Measurements from ENCODE around the gene AKAP6. TPM values are rescaled to one million over a fixed set of nuclear protein-coding genes. Genes with fewer than 3 reads are reported as not detected.

The AKAP6 gene
- total RNA-seq, 1 experiment from 2014 or later: 40.6 TPM

GRCh38 chr14:32620724-32621123 lies 291.6 kb downstream of the AKAP6 start:
- DNase-seq (ENCODE audit: low read depth): no peak

DNA sequence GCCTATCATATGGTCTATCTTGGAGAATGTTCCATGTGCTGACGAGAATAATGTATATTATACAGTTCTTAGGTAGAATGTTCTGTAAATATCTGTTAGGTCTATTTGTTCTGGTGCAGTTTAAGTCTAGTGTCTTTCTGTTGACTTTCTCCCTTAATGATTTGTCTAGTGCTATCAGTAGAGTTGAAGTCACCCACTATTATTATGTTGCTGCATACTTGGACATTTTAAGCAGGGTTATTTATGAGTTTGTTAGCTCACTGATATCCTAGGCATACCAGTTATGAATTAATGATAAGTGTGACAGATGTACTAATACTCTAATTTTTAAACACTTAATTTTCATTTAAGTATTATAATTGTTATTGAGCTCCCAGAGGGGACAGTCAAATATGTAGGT lies 292.5 kb downstream of the AKAP6 start:
- no peak for DNase-seq (ENCODE audit: low read depth)

GRCh38 chr14:32622742-32623141 lies 293.6 kb downstream of the AKAP6 start:
- no peak for DNase-seq (ENCODE audit: low read depth)

DNA sequence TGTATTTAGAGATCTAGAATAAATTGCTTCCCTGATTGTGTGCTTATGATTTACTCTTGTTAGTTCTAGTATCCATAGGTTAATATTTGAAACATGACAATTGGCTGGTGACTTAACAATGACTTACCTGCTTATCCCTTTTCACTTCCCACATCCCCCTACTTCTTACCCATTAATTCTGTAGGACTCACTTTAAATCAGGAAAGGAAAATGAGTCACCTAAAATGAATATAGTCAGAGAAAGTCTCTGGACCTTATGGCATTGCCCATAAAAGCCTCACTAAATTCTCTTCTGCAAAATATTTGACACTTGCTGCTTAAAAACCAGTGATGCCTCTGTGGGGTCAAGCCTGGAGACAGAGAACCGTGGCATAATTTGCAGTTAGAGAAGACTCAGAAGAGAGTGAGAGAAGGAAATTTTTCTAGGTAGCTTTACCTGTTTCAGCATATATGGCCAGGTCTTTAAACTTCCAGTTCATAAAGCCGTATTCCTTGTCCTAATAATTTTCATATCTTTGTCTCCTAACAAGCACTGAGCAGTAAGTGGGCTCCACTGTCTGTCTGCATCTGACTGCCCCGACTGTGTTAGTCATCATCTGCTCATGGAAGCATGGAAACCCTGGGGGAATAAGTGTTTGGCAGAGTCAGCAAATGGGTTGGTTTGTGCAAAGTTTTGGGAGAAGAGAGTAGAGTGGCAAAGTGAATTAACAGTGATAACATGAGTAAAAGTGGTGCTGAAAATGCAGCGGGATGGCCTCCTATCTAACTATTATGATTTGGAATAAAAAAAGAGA lies 294.4 kb downstream of the AKAP6 start:
- peak; percentile 82 for DNase-seq (ENCODE audit: low read depth)

DNA sequence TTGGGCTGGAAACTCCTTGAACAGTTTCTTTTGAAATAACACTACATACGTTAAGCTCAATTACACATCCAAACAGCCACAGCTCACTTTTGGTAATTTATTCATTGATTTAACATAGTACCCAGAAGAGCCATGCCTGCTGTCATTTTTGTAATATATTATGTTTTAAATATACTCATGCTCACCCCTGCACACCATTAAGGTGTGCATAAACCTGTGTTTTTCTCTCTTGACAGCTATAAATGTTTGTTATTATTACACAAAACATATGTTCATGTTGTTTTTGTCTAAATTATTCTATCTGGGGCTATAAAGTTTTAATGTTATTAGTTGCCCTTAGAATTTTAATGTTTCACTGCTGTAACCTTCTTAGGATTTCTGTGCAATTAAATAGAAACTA lies 296.1 kb downstream of the AKAP6 start:
- DNase-seq (ENCODE audit: low read depth): no peak

GRCh38 chr14:32627545-32628298 lies 298.6 kb downstream of the AKAP6 start:
- DNase-seq (ENCODE audit: low read depth): no peak

- DNase-seq (ENCODE audit: low read depth): no peak
Observed at GRCh38 chr14:32629236-32629635, 300.1 kb downstream of the AKAP6 start.

DNA sequence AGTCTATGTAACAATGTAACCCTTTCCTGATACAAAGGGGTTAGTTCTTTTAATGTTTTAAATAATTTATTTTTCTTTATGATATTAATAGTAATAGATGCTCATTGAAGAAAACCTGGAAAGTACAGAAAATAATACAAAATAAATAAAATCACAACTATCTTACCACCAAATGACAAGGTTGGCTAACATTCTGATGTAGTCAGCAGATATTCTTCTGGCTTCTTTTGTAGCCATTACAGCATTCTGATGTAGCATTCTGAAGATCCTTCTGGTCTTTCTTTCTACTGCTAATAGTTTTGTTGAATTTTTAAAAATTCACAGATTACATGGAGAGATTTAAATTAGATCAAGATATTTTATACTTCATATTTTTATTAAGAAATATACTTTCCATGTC lies 301.6 kb downstream of the AKAP6 start:
- no peak for DNase-seq (ENCODE audit: low read depth)

GRCh38 chr14:32633224-32633859 lies 304.2 kb downstream of the AKAP6 start:
- peak; percentile 37 for DNase-seq (ENCODE audit: low read depth)

DNA sequence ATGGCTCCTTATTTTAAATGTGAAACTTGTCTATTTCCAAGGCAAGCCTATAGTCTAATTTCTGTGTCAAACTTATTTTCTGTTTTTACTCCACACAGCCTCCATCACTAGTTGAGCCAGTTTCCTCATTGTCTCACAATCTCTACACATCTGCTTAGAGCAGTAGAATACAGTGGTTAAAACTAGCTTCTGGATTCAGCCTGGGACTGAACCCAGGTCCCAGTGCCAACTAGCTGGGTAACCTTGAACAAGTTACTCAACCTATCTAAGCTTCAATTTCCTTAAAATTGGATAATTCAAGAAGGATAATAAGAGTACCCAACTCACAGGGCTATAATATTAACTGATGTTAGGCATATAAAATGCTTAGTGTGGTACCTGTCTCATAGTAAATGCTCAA lies 304.8 kb downstream of the AKAP6 start:
- no peak for DNase-seq (ENCODE audit: low read depth)

GRCh38 chr14:32635061-32635719 lies 306.1 kb downstream of the AKAP6 start:
- peak; percentile 55 for DNase-seq (ENCODE audit: low read depth)

DNA sequence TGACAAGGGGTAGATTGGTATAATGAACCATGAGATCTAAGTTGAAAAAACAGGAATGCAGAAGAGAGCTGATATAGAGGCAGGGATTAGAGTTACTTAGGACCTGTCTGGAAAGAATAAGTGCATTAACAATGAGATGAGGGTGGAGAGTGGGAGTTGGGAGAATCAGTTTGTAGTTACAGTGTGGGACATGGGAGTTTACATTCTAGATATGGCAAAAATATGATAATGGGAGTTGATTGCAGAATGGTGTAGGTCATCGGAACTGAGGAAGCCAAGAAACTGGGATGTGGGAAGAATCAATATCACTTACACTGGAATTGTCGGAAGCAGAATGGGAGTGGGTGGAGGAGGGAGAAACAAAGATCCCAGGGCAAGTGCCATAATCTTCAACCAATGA lies 308.5 kb downstream of the AKAP6 start:
- no peak for DNase-seq (ENCODE audit: low read depth)

DNA sequence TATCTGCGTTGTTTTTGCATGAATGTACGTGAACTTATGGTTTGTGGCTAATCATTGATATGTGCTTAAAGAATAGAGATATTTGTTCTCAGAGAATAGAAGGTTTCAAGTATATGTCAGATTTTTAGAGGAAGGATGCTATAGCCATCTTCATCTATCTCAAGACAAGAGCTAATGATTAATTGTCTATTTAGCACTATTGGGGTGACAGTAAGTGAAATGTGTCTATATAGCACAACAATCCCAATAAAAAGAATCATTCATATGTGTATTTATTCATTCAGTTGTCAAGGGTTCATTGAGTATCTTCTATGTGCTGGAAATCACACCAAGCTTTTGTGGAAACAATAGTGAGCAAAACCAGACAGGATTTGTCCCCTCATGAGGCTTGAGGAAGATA lies 310.1 kb downstream of the AKAP6 start:
- no peak for DNase-seq (ENCODE audit: low read depth)

DNA sequence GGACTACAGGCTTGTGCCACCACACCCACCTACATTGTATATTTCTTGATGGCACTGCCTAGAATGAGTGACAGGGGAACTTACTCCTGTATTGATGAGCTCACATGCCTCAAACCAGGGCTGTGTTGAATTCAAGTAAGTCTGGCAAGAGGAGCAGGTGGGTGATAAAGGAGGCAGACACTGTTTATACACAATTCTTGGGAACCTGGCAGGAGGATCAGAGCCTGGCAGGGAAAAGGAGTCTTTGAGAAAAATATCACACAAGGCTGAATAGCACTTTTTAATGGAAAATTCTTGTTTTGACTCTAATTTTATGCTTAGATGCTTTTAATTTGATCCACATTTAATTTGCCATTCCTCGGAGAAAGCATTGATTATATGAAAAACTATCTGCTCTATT lies 316.5 kb downstream of the AKAP6 start:
- DNase-seq (ENCODE audit: low read depth): no peak

DNA sequence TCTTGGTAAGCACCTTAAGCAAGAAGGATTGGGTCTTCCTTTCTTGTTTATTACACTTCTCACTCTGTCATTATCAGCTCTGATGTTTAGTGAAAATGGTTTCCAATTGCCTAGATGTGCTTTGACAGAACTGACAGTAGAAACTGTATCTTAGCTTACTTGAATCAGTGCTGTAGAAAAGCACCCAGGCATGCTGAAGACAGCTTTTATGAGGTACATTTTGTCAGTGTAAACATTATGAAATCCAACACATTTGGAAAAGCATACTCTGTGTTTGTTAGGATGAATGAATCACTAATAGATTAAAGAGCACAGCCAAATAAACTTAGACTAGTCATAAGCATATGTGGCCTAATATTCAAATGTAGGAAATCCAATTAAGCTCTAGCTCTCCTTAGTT lies 319.3 kb downstream of the AKAP6 start:
- DNase-seq (ENCODE audit: low read depth): peak; percentile 75

DNA sequence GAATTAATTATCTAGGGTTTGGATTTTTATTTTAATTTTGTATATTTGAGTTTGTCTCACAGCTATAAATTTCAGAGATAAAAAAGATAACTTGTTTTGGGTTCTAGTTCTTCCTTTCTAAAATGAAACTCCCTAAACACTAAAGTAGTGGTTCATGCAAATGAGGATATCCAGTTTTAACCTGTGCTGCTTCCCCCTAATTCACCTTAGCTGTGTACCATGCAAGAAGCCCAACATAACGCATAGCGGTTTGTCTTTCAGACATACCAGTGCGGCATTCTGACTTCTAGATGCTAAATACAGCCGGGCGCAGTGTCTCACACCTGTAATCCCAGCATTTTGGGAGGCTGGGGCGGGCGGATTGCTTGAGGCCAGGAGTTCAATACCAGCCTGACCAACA lies 320.9 kb downstream of the AKAP6 start:
- DNase-seq (ENCODE audit: low read depth): no peak

DNA sequence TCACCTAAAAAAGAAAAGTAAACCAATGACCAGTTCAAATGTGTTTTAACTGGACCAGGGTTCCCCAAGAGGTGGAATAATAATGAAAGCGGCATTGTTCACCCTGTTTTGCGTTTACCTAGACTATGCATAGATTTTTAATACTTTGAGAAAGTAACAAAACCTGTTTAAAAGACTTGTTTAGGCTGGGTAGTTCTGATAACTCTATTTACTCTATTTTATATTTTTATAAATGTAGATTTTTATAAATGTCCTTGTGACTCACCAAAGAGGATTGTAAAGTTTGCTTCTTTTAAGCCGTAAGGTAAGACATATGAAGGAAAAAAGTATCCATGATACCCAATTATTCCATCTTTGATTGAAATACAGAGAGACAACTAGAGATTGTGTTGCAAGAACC lies 321.6 kb downstream of the AKAP6 start:
- DNase-seq (ENCODE audit: low read depth): no peak

DNA sequence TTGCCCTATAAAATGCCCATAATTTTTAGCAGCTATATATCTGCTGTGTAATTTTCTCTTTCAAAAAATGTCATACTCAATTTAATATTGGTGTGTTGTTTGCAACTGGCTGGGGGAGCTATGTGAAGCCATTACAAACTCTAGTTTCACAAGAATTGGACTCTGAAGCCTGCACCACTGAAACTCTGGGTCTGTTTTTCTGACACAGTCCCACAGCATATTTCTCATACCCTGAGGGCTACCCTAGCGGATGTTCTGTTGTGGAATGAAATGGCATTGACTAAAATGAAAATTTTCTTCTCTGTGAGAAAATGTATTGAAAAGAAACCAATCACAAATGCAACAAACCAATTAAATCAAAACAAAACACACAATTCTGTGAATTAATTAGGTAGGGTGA lies 325.0 kb downstream of the AKAP6 start:
- peak; percentile 13 for DNase-seq (ENCODE audit: low read depth)

DNA sequence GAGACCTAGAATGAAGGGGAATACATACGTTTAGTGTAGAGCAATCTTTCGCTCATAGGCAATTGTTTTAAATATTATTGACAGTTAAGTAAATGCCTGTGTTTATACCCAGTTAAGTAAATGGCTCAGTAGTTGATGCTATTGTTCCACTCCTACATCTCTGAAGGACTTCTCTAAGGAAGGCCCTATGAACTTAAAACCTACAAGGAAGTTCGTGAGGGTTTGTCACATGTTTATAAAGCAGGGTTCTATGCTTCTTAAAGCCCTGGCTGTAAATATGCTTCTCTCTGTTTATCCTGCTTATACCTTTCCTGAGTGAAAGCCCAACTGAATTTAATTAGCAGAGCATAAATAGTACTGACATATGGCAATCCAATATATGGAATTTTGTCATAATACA lies 327.5 kb downstream of the AKAP6 start:
- DNase-seq (ENCODE audit: low read depth): no peak

GRCh38 chr14:32657081-32657480 lies 328.0 kb downstream of the AKAP6 start:
- peak; percentile 75 for DNase-seq (ENCODE audit: low read depth)

DNA sequence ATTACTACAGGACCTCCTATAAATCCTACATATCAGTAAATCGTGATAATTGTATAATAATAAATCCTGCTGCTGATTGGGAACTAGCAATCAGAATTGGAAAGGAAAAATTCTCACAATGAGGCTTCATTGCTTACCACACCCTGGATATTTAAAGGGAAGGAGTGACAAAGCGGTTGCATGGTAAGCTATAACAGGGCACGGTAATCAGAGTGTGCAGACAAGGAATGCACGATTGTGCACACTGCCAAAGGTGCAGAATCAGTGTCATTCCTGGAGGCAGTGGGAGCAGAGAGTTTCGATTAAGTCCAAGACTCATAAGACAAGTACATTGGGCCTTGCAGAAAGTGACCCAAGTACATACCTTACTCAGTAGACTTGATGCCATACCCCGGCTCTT lies 332.1 kb downstream of the AKAP6 start:
- DNase-seq (ENCODE audit: low read depth): no peak

GRCh38 chr14:32662211-32662610 lies 333.1 kb downstream of the AKAP6 start:
- peak; percentile 60 for DNase-seq (ENCODE audit: low read depth)
